Measurements from ENCODE around the gene BANF1.

- TF ChIP-seq CTCF (IDR thresholded peaks at IDR 0.05; ENCODE audit: insufficient read depth, low read depth, low read length) (no peak), EZH2 (IDR thresholded peaks at IDR 0.05; ENCODE audit: insufficient read depth, low read length) (no peak)
Measured at GRCh38 chr11:65987336-65987735, 15.0 kb upstream of the BANF1 start.

All from astrocyte (in vitro differentiated cells and primary cell).